ENCODE results near the gene FLVCR1. TPM values are rescaled to one million over a fixed set of nuclear protein-coding genes. Genes with fewer than 3 reads are reported as not detected.
"Not testable (repeated sequence)": the region's sequence is repeated elsewhere in the genome, so short reads cannot be mapped to it uniquely, and the experiment has no call there.

The FLVCR1 gene
- total RNA-seq, 4 donors from 2014 or later: 2.0 to 28.9 (median 7.6) TPM

GRCh38 chr1:212862111-212862690 is 4.1 kb downstream of the FLVCR1 start:
- intact Hi-C loops (cut with DNase I; ENCODE audit: low total_unique reads): no loop called here
- H3K4me1 ChIP-seq: no peaks in the 10 kb centered on the region
- H3K9me3 ChIP-seq: no peaks in the 10 kb centered on the region
- no peaks in the 10 kb centered on the region for H3K27me3 ChIP-seq
- DNase-seq: no peak
- H3K27ac ChIP-seq: no peak overlapping the region
- H3K36me3 ChIP-seq: no peaks in the 10 kb centered on the region
- no peak for TF ChIP-seq POLR2A (IDR thresholded peaks at IDR 0.05)
- TF ChIP-seq, protein P1, sequence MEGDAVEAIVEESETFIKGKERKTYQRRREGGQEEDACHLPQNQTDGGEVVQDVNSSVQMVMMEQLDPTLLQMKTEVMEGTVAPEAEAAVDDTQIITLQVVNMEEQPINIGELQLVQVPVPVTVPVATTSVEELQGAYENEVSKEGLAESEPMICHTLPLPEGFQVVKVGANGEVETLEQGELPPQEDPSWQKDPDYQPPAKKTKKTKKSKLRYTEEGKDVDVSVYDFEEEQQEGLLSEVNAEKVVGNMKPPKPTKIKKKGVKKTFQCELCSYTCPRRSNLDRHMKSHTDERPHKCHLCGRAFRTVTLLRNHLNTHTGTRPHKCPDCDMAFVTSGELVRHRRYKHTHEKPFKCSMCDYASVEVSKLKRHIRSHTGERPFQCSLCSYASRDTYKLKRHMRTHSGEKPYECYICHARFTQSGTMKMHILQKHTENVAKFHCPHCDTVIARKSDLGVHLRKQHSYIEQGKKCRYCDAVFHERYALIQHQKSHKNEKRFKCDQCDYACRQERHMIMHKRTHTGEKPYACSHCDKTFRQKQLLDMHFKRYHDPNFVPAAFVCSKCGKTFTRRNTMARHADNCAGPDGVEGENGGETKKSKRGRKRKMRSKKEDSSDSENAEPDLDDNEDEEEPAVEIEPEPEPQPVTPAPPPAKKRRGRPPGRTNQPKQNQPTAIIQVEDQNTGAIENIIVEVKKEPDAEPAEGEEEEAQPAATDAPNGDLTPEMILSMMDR (IDR thresholded peaks at IDR 0.05): no peak
- no peak overlapping the region for H3K4me3 ChIP-seq

- H3K4me3 ChIP-seq; H3K27ac ChIP-seq; intact Hi-C loops (cut with DNase I; ENCODE audit: low total_unique reads); DNase-seq; H3K4me1 ChIP-seq; H3K27me3 ChIP-seq; H3K36me3 ChIP-seq; H3K9me3 ChIP-seq: not testable (repeated sequence)
Observed at GRCh38 chr1:212863345-212863744, 5.3 kb downstream of the FLVCR1 start.

DNA sequence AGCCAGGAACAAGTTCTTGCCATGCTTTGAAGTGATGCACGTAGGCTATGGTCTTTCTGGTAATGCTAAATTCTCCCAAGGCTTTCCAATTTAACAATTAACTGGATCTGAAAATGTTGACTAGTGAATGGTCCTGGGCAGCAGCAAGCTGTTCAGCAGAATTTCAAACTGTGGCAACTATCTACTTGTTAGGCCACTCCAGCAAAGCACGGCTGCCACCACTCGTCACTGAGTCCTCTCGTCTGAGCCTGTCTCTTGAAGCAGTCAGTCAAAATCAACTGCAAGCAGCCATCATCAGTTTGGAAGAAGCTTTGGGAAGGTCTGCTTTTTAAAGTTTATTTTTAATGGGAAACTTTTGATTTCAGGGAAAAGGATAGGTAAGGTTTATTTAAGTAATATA is 6.1 kb downstream of the FLVCR1 start:
- Histone ChIP-seq H3K9me3 (no peaks in the 10 kb centered on the region), H3K27ac (no peak overlapping the region), H3K36me3 (no peaks in the 10 kb centered on the region), H3K4me3 (no peak overlapping the region), H3K4me1 (no peaks in the 10 kb centered on the region), H3K27me3 (no peaks in the 10 kb centered on the region)
- DNase-seq: no peak
- TF ChIP-seq POLR2A (IDR thresholded peaks at IDR 0.05): no peak
- TF ChIP-seq, protein P1 (IDR thresholded peaks at IDR 0.05): no peak
- intact Hi-C loops (cut with DNase I; ENCODE audit: low total_unique reads): no loop called here

DNA sequence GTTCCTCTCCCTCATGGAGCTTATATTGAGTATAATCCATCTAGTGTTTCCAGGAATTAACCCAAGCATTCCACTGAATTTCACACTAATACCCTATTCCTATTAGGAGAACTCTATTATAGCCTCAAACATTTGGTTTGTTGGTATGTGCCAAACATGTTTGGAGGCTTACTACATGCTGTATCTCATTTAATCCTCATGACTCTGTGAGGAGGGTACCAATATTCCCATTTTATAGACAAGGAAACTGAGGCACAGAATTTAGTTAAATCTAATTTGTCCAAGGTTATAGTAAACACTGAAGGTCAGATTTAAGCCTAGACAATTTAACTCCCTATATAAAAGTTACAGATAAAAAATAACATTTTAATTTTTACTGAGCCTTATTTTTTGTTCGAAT is 9.1 kb downstream of the FLVCR1 start:
- no peak overlapping the region for H3K4me3 ChIP-seq
- intact Hi-C loops (cut with DNase I; ENCODE audit: low total_unique reads): no loop called here
- no peaks in the 10 kb centered on the region for H3K27me3 ChIP-seq
- DNase-seq: no peak
- TF ChIP-seq, protein P1 (IDR thresholded peaks at IDR 0.05): no peak
- TF ChIP-seq POLR2A (IDR thresholded peaks at IDR 0.05): no peak
- no peaks in the 10 kb centered on the region for H3K4me1 ChIP-seq
- H3K27ac ChIP-seq: no peak overlapping the region
- H3K36me3 ChIP-seq: no peaks in the 10 kb centered on the region
- H3K9me3 ChIP-seq: no peaks in the 10 kb centered on the region

DNA sequence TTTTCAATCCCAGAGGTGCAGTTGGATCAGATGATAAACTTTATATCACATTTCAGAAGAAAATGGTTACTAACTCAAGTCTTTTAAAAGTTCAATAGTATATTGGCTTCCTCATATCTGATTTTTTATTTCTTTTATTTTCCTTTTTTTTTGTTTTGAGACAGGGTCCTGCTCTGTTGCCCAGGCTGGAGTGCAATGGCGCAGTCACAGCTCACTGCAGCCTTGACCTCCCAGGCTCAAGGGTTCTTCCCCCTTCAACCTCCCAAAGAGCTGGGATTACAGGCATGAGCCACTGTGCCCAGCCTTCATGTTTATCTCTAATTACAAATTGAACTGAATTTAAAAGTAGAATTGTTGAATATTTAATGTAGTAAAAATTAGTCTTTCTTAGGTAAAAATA is 13.9 kb downstream of the FLVCR1 start:
- Histone ChIP-seq H3K4me3 (no peak overlapping the region), H3K36me3 (no peaks in the 10 kb centered on the region), H3K27me3 (no peaks in the 10 kb centered on the region), H3K9me3 (no peaks in the 10 kb centered on the region), H3K27ac (no peak overlapping the region), H3K4me1 (no peaks in the 10 kb centered on the region)
- no peak for DNase-seq
- intact Hi-C loops (cut with DNase I; ENCODE audit: low total_unique reads): no loop called here
- TF ChIP-seq POLR2A (IDR thresholded peaks at IDR 0.05): no peak
- TF ChIP-seq, protein P1 (IDR thresholded peaks at IDR 0.05): no peak

DNA sequence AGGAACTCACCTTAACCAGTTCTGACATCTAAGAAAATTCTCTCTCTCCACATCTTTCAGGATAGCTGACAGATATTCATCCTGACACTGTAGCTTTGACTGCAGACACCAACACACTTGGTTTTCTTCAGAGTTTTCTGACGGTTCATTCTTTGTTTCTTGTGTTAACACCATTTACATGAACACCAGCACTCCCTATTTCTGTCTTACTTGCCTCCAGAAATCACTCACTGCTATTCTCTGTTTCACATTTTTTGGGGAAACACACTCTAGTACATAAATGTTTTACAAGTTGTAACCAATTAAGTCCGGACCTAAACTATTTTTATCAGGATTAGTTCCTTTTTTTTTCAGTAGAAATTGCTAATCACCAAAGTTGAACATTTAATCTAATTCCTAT is 15.4 kb downstream of the FLVCR1 start:
- intact Hi-C loops (cut with DNase I; ENCODE audit: low total_unique reads): no loop called here
- no peak for DNase-seq
- H3K36me3 ChIP-seq: no peaks in the 10 kb centered on the region

More for the DNA sequence above, 15.4 kb downstream of the FLVCR1 start:
- Histone ChIP-seq H3K4me3 (no peak overlapping the region), H3K27ac (no peak overlapping the region), H3K9me3 (no peaks in the 10 kb centered on the region), H3K27me3 (no peaks in the 10 kb centered on the region), H3K4me1 (no peaks in the 10 kb centered on the region)
- TF ChIP-seq, protein P1 (IDR thresholded peaks at IDR 0.05): no peak
- TF ChIP-seq POLR2A (IDR thresholded peaks at IDR 0.05): no peak

All from uterus (tissue), 4 donors.